ENCODE measurements around the gene EBP. TPM values are rescaled to one million over a fixed set of nuclear protein-coding genes. Genes with fewer than 3 reads are reported as not detected.
"Not testable (repeated sequence)": the region's sequence is repeated elsewhere in the genome, so short reads cannot be mapped to it uniquely, and the experiment has no call there.

The EBP gene
- total RNA-seq, 2 experiments from 2014 or later, result 159 to 164 TPM

GRCh38 chrX:48541140-48541814 is 19.7 kb downstream of the EBP start:
- no peak for TF ChIP-seq CTCF (IDR thresholded peaks at IDR 0.05)
- no peaks in the 10 kb centered on the region for H3K9me3 Mint-ChIP-seq

GRCh38 chrX:48548871-48549270 is 27.3 kb downstream of the EBP start:
- H3K4me1 Mint-ChIP-seq (ENCODE audit: low read depth), result peaks cover 1% of the 10 kb centered on the region
- no peak overlapping the region for H3K4me3 Mint-ChIP-seq
- peaks cover 11% of the 10 kb centered on the region for H3K36me3 Mint-ChIP-seq (ENCODE audit: low read depth)
- no peaks in the 10 kb centered on the region for H3K9me3 Mint-ChIP-seq
- intact Hi-C loops (cut with micrococcal nuclease), result no loop called here
- ATAC-seq (no peak), DNase-seq (no peak)
- no peaks in the 10 kb centered on the region for H3K27me3 Mint-ChIP-seq
- TF ChIP-seq CTCF (IDR thresholded peaks at IDR 0.05), result no peak
- ChIA-PET POLR2A (interaction anchor here (1.5 kb wide), 1 partner anchor 9 kb away, joined by 7 read pairs; the partner anchor contains the start of gene TBC1D25), CTCF (no interaction called here)
- no peak overlapping the region for H3K27ac Mint-ChIP-seq

More at GRCh38 chrX:48541140-48541814, 19.7 kb downstream of the EBP start:
- no peak for DNase-seq
- Mint-ChIP-seq H3K27me3 (no peaks in the 10 kb centered on the region), H3K36me3 (ENCODE audit: low read depth) (peaks cover 11% of the 10 kb centered on the region), H3K4me1 (ENCODE audit: low read depth) (peaks cover 16% of the 10 kb centered on the region), H3K27ac (peak overlapping the region; percentile 98), H3K4me3 (peak overlapping the region; percentile 89)
- intact Hi-C loops (cut with micrococcal nuclease), result no loop called here
- POLR2A ChIA-PET, result interaction anchor here (1.0 kb wide), 1 partner anchor 38 kb away, joined by 3 read pairs; no protein-coding TSS in a partner anchor
- ATAC-seq, result no peak
- CTCF ChIA-PET, result no interaction called here

GRCh38 chrX:48555731-48556325 is 34.2 kb downstream of the EBP start:
- H3K4me1 Mint-ChIP-seq (ENCODE audit: low read depth); CTCF ChIA-PET; H3K27ac Mint-ChIP-seq; DNase-seq; H3K27me3 Mint-ChIP-seq; POLR2A ChIA-PET; ATAC-seq; intact Hi-C loops (cut with micrococcal nuclease); H3K4me3 Mint-ChIP-seq; H3K9me3 Mint-ChIP-seq: not testable (repeated sequence)
- H3K36me3 Mint-ChIP-seq (ENCODE audit: low read depth), result peaks cover 15% of the 10 kb centered on the region

- no peaks in the 10 kb centered on the region for H3K27me3 Mint-ChIP-seq
- no peak for TF ChIP-seq CTCF (IDR thresholded peaks at IDR 0.05)
- DNase-seq (no peak), ATAC-seq (peak; percentile 61)
- H3K27ac Mint-ChIP-seq, result peak overlapping the region; percentile 67
- ChIA-PET POLR2A (interaction anchor here (1.3 kb wide), 1 partner anchor 16 kb away, joined by 6 read pairs; the partner anchor contains the start of gene RBM3), CTCF (no interaction called here)
- H3K36me3 Mint-ChIP-seq (ENCODE audit: low read depth), result peaks cover 15% of the 10 kb centered on the region
- no peak overlapping the region for H3K4me3 Mint-ChIP-seq
- H3K9me3 Mint-ChIP-seq, result no peaks in the 10 kb centered on the region
- intact Hi-C loops (cut with micrococcal nuclease), result no loop called here
- peaks cover 3% of the 10 kb centered on the region for H3K4me1 Mint-ChIP-seq (ENCODE audit: low read depth)
Measured at GRCh38 chrX:48558271-48558670, 36.7 kb downstream of the EBP start.

GRCh38 chrX:48559636-48560035 is 38.0 kb downstream of the EBP start:
- H3K36me3 Mint-ChIP-seq (ENCODE audit: low read depth), result peaks cover 18% of the 10 kb centered on the region
- DNase-seq, result no peak
- ChIA-PET CTCF (no interaction called here), POLR2A (interaction anchor here (1.3 kb wide), 1 partner anchor 15 kb away, joined by 6 read pairs; the partner anchor contains the start of gene RBM3)
- no peak overlapping the region for H3K27ac Mint-ChIP-seq
- peaks cover 3% of the 10 kb centered on the region for H3K4me1 Mint-ChIP-seq (ENCODE audit: low read depth)
- H3K4me3 Mint-ChIP-seq, result no peak overlapping the region
- no peak for TF ChIP-seq CTCF (IDR thresholded peaks at IDR 0.05)
- intact Hi-C loops (cut with micrococcal nuclease), result no loop called here
- H3K9me3 Mint-ChIP-seq, result no peaks in the 10 kb centered on the region
- no peaks in the 10 kb centered on the region for H3K27me3 Mint-ChIP-seq
- ATAC-seq, result no peak

Measured in activated CD8-positive, alpha-beta T cell treated with anti-CD3 and anti-CD28 coated beads for 36 hours (primary cell).